ENCODE results near the gene GPHB5.

GRCh38 chr14:63361790-63362189, 43.1 kb upstream of the GPHB5 start:
- TF ChIP-seq CTCF (conservative IDR thresholded peaks at IDR 0.05) (no peak), EZH2 (IDR thresholded peaks at IDR 0.05; ENCODE audit: low read depth) (no peak)
